Measurements from ENCODE around the gene PHLDB3.

The PHLDB3 gene

GRCh38 chr19:43495082-43495481, 9.5 kb downstream of the PHLDB3 start:
- peak; percentile 74 for DNase-seq

- no peak for DNase-seq
Observed at GRCh38 chr19:43490759-43491158, 13.8 kb downstream of the PHLDB3 start.

GRCh38 chr19:43489979-43490599, 14.5 kb downstream of the PHLDB3 start:
- DNase-seq: no peak

GRCh38 chr19:43489310-43489709, 15.2 kb downstream of the PHLDB3 start:
- DNase-seq: no peak

GRCh38 chr19:43488179-43488578, 16.4 kb downstream of the PHLDB3 start:
- no peak for DNase-seq

GRCh38 chr19:43486412-43486811, 18.1 kb downstream of the PHLDB3 start:
- DNase-seq: no peak

GRCh38 chr19:43485951-43486350, 18.6 kb downstream of the PHLDB3 start:
- DNase-seq: no peak

- DNase-seq: no peak
Observed at GRCh38 chr19:43483281-43483680, 21.3 kb downstream of the PHLDB3 start.

GRCh38 chr19:43482193-43482592, 22.4 kb downstream of the PHLDB3 start:
- DNase-seq: no peak

- no peak for DNase-seq
Observed at GRCh38 chr19:43481701-43482100, 22.8 kb downstream of the PHLDB3 start.

GRCh38 chr19:43480574-43480973, 24.0 kb downstream of the PHLDB3 start:
- no peak for DNase-seq

GRCh38 chr19:43479961-43480561, 24.5 kb downstream of the PHLDB3 start:
- DNase-seq: no peak

- DNase-seq: no peak
Observed at GRCh38 chr19:43479226-43479625, 25.3 kb downstream of the PHLDB3 start.

- DNase-seq: no peak
Observed at GRCh38 chr19:43478323-43478722, 26.2 kb downstream of the PHLDB3 start.

- DNase-seq: no peak
Observed at GRCh38 chr19:43476606-43477005, 27.9 kb downstream of the PHLDB3 start.

GRCh38 chr19:43474986-43475705, 29.4 kb downstream of the PHLDB3 start:
- peak; percentile 87 for DNase-seq

- no peak for DNase-seq
Observed at GRCh38 chr19:43474487-43474886, 30.1 kb downstream of the PHLDB3 start.

- DNase-seq: no peak
Observed at GRCh38 chr19:43471091-43471490, 33.5 kb downstream of the PHLDB3 start.

- no peak for DNase-seq
Observed at GRCh38 chr19:43470288-43470687, 34.3 kb downstream of the PHLDB3 start.

GRCh38 chr19:43469160-43469480, 35.4 kb downstream of the PHLDB3 start:
- no peak for DNase-seq

GRCh38 chr19:43468354-43469159, 36.0 kb downstream of the PHLDB3 start:
- DNase-seq: no peak

GRCh38 chr19:43467730-43468129, 36.8 kb downstream of the PHLDB3 start:
- DNase-seq: no peak

- DNase-seq: no peak
Observed at GRCh38 chr19:43467276-43467675, 37.3 kb downstream of the PHLDB3 start.

- DNase-seq: no peak
Observed at GRCh38 chr19:43466793-43467192, 37.8 kb downstream of the PHLDB3 start.

Data from NCI-H2171 (cell line).